ENCODE results near the gene CAMK2D.

- no peak for TF ChIP-seq POLR2AphosphoS5 (IDR thresholded peaks at IDR 0.05; ENCODE audit: low read depth, low read length)
- TF ChIP-seq POLR2A (IDR thresholded peaks at IDR 0.05; ENCODE audit: low read depth, low read length): no peak
- no peak for TF ChIP-seq TAF1 (IDR thresholded peaks at IDR 0.05; ENCODE audit: low read depth, low read length)
- no peak for TF ChIP-seq PAX5 (IDR thresholded peaks at IDR 0.05; ENCODE audit: insufficient read depth, low read length, severe bottlenecking)
These were observed 24.2 kb upstream of the CAMK2D start for GRCh38 chr4:113785781-113786180.
